ENCODE results near the gene MRGPRD.
A peak's percentile ranks its signal among the peaks of the same experiment; 100 is the strongest.

Gene MRGPRD

GRCh38 chr11:69014084-69014851, 33.5 kb upstream of the MRGPRD start:
- H3K9ac ChIP-seq (ENCODE audit: low read length) = peak overlapping the region; percentile 53
- no peak overlapping the region for H2BK5ac ChIP-seq (ENCODE audit: low read depth, low read length, poor library complexity, severe bottlenecking)
- H2BK120ac ChIP-seq (ENCODE audit: low read depth, low read length) = peak overlapping the region; percentile 50
- peak overlapping the region; percentile 62 for H4K8ac ChIP-seq (ENCODE audit: low read length)
- H3K18ac ChIP-seq (ENCODE audit: low read depth in 1 of 2, low read length in 2 of 2) = peak overlapping the region in 1 of 2 experiments; percentile 61
- H3K9me3 ChIP-seq (ENCODE audit: control insufficient read depth, low read length) = no peaks in the 10 kb centered on the region
- H3K4ac ChIP-seq (ENCODE audit: low read depth in 1 of 2, low read length in 2 of 2) = peak overlapping the region in 1 of 2 experiments; percentile 12
- no peaks in the 10 kb centered on the region for H3K27me3 ChIP-seq (ENCODE audit: control insufficient read depth in 1 of 2, insufficient read depth in 1 of 2, low read length in 2 of 2)
- DNase-seq = peak; percentile 87
- 11% methylated on average over 28 of the region's 28 CpGs for WGBS
- peak overlapping the region in 1 of 2 experiments; percentile 61 for H3K4me3 ChIP-seq (ENCODE audit: insufficient read depth in 1 of 2, low read depth in 1 of 2, low read length in 2 of 2)
- no peak overlapping the region for H3K23ac ChIP-seq (ENCODE audit: low read length in 2 of 2)
- H2AFZ ChIP-seq (ENCODE audit: low read depth, low read length) = no peak overlapping the region
- H2AK5ac ChIP-seq (ENCODE audit: low read length, severe bottlenecking) = no peak overlapping the region
- peak overlapping the region in 1 of 2 experiments; percentile 65 for H2BK12ac ChIP-seq (ENCODE audit: low read length in 2 of 2)
- H2BK15ac ChIP-seq (ENCODE audit: low read depth, poor library complexity, severe bottlenecking) = no peak overlapping the region
- peaks cover 59% of the 10 kb centered on the region for H3K4me1 ChIP-seq (ENCODE audit: control insufficient read depth, insufficient read depth, low read depth, low read length)
- H4K91ac ChIP-seq (ENCODE audit: low read length) = no peak overlapping the region
- H3K4me2 ChIP-seq (ENCODE audit: low read length, poor library complexity, severe bottlenecking) = peak overlapping the region; percentile 84
- H3K79me1 ChIP-seq (replicated peaks; ENCODE audit: low read length, poor library complexity, severe bottlenecking) = peaks cover 5% of the 10 kb centered on the region
- H3K36me3 ChIP-seq (ENCODE audit: control insufficient read depth in 1 of 2, insufficient read depth in 2 of 2, low read depth in 1 of 2, low read length in 2 of 2) = peaks cover 0 to 3% of the 10 kb centered on the region in 2 experiments
- peak overlapping the region; percentile 48 for H3K27ac ChIP-seq (ENCODE audit: low read length, poor library complexity, severe bottlenecking)
- H3K14ac ChIP-seq (ENCODE audit: low read length in 2 of 2) = no peak overlapping the region

DNA sequence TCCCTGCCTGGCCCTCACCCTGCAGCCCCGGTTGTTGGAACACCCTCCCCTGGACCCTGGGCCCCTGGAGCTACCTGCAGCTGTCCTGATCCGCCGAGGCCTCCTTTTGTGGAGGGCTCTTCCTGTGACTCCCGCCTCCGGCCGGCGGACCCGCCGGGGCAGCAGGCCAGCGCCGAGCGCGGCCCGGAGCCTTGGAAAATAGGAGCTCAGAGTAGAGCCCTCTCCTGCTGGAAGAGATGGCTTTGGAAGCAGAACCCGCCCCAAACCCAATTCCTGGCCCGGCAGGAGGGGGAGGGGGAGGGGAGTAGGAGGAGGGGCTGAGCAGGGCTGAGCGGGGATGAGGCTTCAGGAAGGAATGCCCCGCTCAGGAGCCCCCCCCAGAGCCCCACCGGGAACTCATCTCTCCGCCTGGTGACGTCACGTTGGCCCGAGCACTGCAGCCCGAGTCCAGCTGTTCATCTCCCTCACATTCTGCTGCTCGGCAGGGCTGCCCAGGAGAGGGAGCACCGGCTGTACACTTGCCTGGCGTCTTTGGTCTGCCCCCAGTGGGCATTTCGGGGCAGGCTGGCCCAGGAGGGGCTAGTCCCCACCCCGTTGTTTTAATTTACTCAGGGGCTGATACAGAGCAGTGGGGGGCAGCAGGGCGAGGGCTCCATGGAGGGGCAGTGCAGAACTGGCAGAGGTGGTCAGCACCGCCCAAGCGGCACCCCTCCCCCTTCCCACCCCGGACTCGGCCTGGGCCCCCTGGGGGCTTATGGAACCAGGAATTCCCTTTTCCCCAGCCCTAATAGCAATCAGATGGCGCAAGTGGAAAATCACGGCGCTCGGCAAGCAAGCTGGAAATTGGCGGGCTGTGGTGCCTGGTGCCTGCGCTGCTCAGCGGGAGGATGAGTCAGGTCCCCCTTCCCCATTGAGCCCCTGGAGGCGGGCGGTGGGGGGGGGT, 32.5 kb upstream of the MRGPRD start, which contains the start of gene MRGPRF:
MRGPRF (minus strand) TSS at position 238 of the 943 bp plus-strand sequence. CDS start 3,345 bp downstream, outside the sequence.
- H3K23ac ChIP-seq (ENCODE audit: low read length in 2 of 2) = peak within 1 kb of the TSS in 1 of 2 experiments; percentile 54
- WGBS = 5% methylated on average over 38 of the region's 43 CpGs

DNA sequence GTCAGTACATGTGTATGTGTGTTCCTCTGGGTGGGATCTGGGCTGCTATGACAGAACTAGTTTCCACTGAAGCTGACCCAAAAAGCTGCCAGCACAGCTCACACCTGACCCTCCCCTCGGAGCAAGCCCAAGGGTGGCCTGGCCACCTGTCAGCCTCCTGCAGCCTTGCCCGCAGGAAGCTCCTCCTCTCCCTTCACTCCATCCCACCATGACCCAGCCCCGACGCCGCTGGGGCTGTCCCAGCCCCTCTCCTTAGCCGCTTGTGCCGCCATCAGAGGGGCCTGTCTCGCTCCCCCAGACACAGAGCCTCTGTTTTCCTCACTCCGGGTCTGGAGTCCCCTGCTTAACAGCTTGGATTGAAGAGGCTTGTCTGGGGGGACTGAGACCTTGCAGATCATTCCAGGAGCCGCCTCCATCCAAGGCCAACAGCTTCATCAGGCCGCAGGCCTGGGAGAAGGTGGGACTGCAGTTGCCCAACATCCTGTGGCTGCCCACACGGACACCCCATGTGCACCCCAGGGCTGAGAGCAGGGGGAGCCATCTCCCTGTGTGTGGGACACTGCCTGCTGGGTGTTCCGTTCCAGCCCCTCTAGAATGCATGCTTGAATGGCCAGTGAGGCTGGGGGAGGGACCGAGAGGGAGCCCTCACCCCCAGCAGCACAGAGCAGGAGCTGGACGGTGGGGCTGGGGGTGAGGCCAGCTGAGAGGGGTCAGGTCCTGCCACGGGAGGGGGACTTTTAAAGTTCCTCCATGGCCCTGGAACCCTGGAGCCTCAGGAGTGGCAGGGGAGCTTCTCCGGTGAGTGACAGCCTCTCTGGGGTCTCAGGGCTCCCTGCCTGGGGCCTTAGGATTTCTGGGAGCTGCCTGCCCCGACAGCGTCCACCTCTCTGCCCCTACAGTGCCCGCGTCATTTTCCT, 31.6 kb upstream of the MRGPRD start:
- H3K9me3 ChIP-seq (ENCODE audit: control insufficient read depth, low read length) = no peaks in the 10 kb centered on the region
- H3K27me3 ChIP-seq (ENCODE audit: control insufficient read depth in 1 of 2, insufficient read depth in 1 of 2, low read length in 2 of 2) = no peaks in the 10 kb centered on the region
- peak overlapping the region; percentile 56 to 95 for H3K4me3 ChIP-seq (ENCODE audit: insufficient read depth in 1 of 2, low read depth in 1 of 2, low read length in 2 of 2)
- H3K23ac ChIP-seq (ENCODE audit: low read length in 2 of 2) = peak overlapping the region in 1 of 2 experiments; percentile 54
- no peak overlapping the region for H2AFZ ChIP-seq (ENCODE audit: low read depth, low read length)
- H3K79me1 ChIP-seq (replicated peaks; ENCODE audit: low read length, poor library complexity, severe bottlenecking) = peaks cover 5% of the 10 kb centered on the region
- H4K8ac ChIP-seq (ENCODE audit: low read length) = peak overlapping the region; percentile 94
- peak overlapping the region; percentile 84 for H3K4me2 ChIP-seq (ENCODE audit: low read length, poor library complexity, severe bottlenecking)
- peaks cover 72% of the 10 kb centered on the region for H3K4me1 ChIP-seq (ENCODE audit: control insufficient read depth, insufficient read depth, low read depth, low read length)
- H3K36me3 ChIP-seq (ENCODE audit: control insufficient read depth in 1 of 2, insufficient read depth in 2 of 2, low read depth in 1 of 2, low read length in 2 of 2) = peaks cover 0 to 11% of the 10 kb centered on the region in 2 experiments
- H3K18ac ChIP-seq (ENCODE audit: low read depth in 1 of 2, low read length in 2 of 2) = peak overlapping the region; percentile 64 to 85
- peak overlapping the region; percentile 11 for H2AK5ac ChIP-seq (ENCODE audit: low read length, severe bottlenecking)
- WGBS = 47% methylated on average over 21 of the region's 21 CpGs
- H3K9ac ChIP-seq (ENCODE audit: low read length) = peak overlapping the region; percentile 95
- H2BK12ac ChIP-seq (ENCODE audit: low read length in 2 of 2) = peak overlapping the region in 1 of 2 experiments; percentile 8
- H3K4ac ChIP-seq (ENCODE audit: low read depth in 1 of 2, low read length in 2 of 2) = peak overlapping the region; percentile 21 to 89
- peak overlapping the region; percentile 88 for H2BK15ac ChIP-seq (ENCODE audit: low read depth, poor library complexity, severe bottlenecking)
- H2BK5ac ChIP-seq (ENCODE audit: low read depth, low read length, poor library complexity, severe bottlenecking) = peak overlapping the region; percentile 10
- peak; percentile 58 for DNase-seq
- peak overlapping the region; percentile 45 for H3K27ac ChIP-seq (ENCODE audit: low read length, poor library complexity, severe bottlenecking)
- peak overlapping the region; percentile 92 for H4K91ac ChIP-seq (ENCODE audit: low read length)
- peak overlapping the region; percentile 65 for H2BK120ac ChIP-seq (ENCODE audit: low read depth, low read length)
- peak overlapping the region in 1 of 2 experiments; percentile 45 for H3K14ac ChIP-seq (ENCODE audit: low read length in 2 of 2)

More for the DNA sequence above, 32.5 kb upstream of the MRGPRD start, which contains the start of gene MRGPRF:
- H4K91ac ChIP-seq (ENCODE audit: low read length) = peak within 1 kb of the TSS; percentile 92
- peak within 1 kb of the TSS; percentile 64 to 85 for H3K18ac ChIP-seq (ENCODE audit: low read depth in 1 of 2, low read length in 2 of 2)
- H3K14ac ChIP-seq (ENCODE audit: low read length in 2 of 2) = peak within 1 kb of the TSS in 1 of 2 experiments; percentile 45
- H3K9ac ChIP-seq (ENCODE audit: low read length) = peak within 1 kb of the TSS; percentile 95
- H2BK5ac ChIP-seq (ENCODE audit: low read depth, low read length, poor library complexity, severe bottlenecking) = peak within 1 kb of the TSS; percentile 10
- H2BK15ac ChIP-seq (ENCODE audit: low read depth, poor library complexity, severe bottlenecking) = peak within 1 kb of the TSS; percentile 88
- peak within 1 kb of the TSS; percentile 44 to 65 for H2BK12ac ChIP-seq (ENCODE audit: low read length in 2 of 2)
- H2AK5ac ChIP-seq (ENCODE audit: low read length, severe bottlenecking) = peak within 1 kb of the TSS; percentile 11
- peaks cover 0 to 6% of the 10 kb centered on the region in 2 experiments for H3K36me3 ChIP-seq (ENCODE audit: control insufficient read depth in 1 of 2, insufficient read depth in 2 of 2, low read depth in 1 of 2, low read length in 2 of 2)
- H3K4me2 ChIP-seq (ENCODE audit: low read length, poor library complexity, severe bottlenecking) = peak within 1 kb of the TSS; percentile 84
- peak within 1 kb of the TSS; percentile 94 for H4K8ac ChIP-seq (ENCODE audit: low read length)
- no peaks in the 10 kb centered on the region for H3K9me3 ChIP-seq (ENCODE audit: control insufficient read depth, low read length)
- peaks cover 5% of the 10 kb centered on the region for H3K79me1 ChIP-seq (replicated peaks; ENCODE audit: low read length, poor library complexity, severe bottlenecking)
- no peak within 1 kb of the TSS for H2AFZ ChIP-seq (ENCODE audit: low read depth, low read length)
- peak; percentile 82 for DNase-seq
- no peaks in the 10 kb centered on the region for H3K27me3 ChIP-seq (ENCODE audit: control insufficient read depth in 1 of 2, insufficient read depth in 1 of 2, low read length in 2 of 2)
- H3K4me1 ChIP-seq (ENCODE audit: control insufficient read depth, insufficient read depth, low read depth, low read length) = peaks cover 69% of the 10 kb centered on the region
- H3K4ac ChIP-seq (ENCODE audit: low read depth in 1 of 2, low read length in 2 of 2) = peak within 1 kb of the TSS; percentile 21 to 89
- H3K27ac ChIP-seq (ENCODE audit: low read length, poor library complexity, severe bottlenecking) = peak within 1 kb of the TSS; percentile 48
- peak within 1 kb of the TSS; percentile 66 for H2BK120ac ChIP-seq (ENCODE audit: low read depth, low read length)
- H3K4me3 ChIP-seq (ENCODE audit: insufficient read depth in 1 of 2, low read depth in 1 of 2, low read length in 2 of 2) = peak within 1 kb of the TSS; percentile 56 to 95
